IPS-NIHi7 (cell line): ENCODE measurements around the gene MDH1.

Source experiments
- DNase-seq: peaks from one replicate; pipeline ENCODE4 v3.0.0; 2012; ENCODE audit warnings: mixed read lengths; ENCODE audit errors: extremely low spot score

MDH1 gene

DNA sequence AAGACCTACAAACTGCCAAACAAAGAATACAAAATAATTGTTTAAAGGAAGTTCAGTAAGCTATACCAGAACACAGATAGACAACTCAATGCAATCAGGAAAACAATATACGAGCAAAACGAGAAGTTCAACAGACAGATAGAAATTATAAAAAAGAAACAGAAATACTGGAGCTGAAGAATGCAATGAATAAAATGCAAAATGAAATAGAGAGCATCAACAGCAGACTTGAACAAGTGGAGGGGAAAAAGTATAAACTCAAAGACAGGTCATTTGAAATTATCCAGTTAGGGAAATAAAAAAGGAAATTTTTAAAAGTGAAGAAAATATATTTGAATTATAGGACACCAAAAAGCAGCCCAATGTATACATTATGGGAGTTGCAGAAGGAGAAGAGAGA is 43.6 kb downstream of the MDH1 start:
- no peak for DNase-seq

DNA sequence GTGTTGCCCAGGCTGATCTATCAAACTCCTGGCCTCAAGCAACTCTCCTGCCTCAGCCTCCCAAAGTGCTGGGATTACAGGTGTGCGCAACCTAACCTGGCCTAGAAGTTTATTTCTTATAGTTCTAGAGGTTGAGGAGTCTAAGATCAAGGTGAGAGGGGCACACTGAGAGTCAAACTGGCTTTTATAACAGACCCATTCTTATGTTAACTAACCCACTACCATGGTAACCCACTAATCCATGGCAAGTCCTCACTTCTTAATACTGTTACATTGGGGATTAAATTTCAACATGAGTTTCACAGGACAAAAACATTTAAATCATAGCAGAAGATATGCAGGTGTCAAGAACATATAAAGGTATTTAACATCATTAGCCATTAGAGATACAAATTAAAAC is 50.6 kb downstream of the MDH1 start:
- DNase-seq = peak; percentile 32

DNA sequence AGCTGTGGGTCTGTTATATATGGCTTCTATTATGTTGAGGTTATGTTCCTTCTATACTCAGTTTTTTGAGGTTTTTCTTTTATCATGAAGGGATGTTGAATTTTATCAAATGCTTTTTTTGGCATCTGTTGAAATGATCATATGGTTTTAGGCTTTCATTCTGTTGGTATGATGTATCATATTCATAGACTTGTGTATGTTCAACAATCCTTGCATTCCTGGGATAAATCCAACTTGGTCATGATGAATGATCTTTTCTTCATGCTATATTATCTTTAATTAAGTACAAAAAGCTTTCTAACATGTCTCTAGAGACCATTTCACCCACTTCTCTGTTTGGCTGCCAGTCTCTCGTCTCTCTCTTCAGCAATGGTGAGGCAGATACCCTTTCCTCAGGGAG is 54.2 kb downstream of the MDH1 start:
- DNase-seq = no peak

DNA sequence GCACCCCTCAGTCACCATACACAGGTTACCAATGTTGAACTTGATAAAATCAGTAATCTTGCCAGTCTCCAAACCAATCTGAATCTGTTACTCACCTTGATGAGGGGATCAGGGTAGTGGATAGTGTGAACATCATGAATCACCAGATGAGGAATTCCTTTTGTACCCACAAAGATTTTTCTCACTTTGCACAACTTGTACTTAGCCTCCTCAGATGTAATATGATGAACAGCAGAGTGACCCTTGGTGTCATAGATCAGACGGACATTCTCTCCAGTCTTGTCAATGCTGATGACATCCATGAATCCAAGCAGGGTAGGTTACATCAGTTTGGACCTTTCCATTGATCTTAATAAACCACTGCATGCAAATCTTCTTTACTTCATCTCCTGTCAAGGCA is 54.7 kb downstream of the MDH1 start:
- DNase-seq = no peak

DNA sequence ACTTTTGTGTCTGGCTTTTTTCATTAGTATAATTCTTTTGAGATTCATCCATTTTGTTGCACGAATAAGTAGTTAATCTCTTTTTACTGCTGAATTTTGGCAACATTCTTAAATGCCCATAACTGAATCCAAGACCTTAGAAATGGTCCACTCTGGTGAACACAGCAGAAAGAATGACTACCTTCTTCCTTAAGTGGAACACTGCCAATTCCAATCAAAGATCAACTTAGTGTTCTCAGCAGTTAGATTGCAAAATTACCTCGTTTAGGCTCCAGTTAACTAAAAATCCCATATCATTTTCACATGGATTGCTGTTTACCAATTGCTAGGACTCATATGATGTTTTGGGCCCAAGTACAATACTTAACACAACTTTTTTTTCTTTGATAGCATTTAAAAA is 59.9 kb downstream of the MDH1 start:
- no peak for DNase-seq

DNA sequence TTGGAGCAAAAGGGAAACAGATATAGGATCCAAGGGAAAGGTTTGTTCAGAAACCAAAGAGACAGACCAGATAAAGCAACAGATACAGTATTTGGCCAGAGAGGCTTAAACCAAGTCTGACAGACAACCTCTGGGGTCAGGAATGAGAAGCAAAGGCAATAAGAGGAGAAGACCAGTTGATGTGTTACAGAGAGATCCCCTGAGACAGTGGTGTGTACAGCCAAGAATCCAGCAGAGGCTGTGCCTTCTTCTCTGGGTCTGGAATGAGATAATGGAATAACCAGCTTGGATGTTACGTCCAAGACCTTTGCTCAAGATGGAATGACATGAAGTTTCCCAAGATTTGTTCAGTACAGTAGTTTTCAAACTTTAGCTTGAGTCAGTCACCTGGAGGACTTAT is 61.1 kb downstream of the MDH1 start:
- no peak for DNase-seq

DNA sequence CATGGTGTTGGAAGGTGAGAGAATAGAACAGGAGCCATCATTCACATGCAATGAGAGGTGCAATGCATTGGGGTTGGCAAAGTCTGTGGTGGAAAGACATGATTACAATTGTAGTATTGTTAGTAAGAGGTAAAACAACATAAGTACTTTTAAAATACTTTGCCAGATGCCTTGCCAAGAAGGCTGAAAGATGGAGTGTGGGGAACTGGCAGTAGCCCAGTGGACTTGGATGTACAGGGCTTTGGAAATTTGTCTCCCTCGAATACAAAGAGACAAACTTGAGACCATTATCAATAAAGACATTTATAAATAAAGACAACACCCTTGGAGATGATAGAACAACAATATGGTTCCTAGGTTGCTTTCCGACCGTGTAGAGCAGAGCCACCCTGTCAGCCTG is 62.0 kb downstream of the MDH1 start:
- no peak for DNase-seq

DNA sequence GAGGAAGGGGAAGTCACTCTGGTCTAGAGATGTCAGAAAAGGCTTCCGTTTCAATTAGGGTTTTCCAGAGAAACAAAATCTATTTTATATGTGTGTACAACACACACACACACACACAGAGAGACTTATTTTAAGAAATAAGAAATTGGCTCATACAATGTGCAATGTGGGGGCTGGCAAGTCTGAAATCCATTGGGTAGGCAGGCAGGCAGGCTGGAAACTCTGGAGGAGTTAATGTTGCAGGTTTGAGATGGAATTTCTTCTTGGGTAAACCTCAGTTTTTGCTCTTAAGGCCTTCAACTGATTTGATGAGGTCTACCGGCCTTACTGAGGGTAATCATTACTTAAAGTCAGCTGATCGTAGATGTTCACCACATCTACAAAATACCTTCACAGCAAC is 62.6 kb downstream of the MDH1 start:
- DNase-seq = no peak

DNA sequence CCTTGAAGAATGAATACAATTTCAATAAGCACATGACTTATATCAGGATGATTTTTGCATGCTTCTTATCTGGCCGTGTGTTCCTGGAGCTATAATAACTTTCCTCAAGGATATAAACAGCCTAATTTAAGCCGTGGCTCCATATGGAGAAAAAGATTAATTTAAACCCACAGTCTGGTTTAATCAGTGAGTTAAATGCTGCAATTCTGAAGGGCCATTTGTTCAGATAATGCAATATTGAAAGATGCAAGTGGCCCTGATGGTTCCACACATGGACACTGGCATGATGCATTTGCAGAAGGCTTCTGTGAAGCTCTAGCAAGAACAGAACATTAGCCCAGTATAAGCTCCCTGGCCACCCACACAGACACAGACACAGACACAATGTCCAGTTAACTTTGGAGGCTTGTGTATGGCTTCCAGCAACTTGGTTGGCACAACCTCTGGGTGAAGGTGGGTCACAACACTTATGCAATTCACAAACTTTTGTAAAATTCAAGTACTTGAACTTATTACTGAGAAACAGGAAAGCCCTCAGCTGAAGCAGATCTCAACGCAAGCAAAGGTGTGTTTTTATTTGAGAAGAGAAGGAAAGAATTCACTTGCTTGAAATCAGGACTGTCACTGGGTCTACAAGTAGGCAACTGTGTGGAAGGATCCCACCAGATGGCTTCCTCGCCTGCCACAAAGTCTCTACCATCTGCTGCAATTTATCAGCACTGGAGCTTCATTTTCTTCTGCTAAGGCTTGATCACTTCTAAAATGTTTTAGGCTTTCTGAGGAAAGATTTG is 63.3 kb downstream of the MDH1 start:
- no peak for DNase-seq

DNA sequence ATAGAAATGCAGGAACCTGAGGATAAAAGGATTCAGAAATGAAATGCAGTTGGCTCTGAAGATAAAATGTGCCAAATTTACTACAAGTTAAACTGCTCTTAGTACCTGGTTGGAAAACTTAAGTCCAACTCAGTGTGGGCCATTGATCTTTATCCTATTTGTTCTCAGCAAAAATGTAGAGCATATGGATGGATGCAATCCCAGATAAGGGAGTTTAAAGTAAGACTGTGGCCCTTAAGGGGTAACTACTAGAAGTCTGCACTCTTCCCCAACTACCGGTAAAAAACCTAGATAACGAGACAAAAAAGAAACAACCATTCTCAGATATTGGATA is 63.9 kb downstream of the MDH1 start:
- no peak for DNase-seq

DNA sequence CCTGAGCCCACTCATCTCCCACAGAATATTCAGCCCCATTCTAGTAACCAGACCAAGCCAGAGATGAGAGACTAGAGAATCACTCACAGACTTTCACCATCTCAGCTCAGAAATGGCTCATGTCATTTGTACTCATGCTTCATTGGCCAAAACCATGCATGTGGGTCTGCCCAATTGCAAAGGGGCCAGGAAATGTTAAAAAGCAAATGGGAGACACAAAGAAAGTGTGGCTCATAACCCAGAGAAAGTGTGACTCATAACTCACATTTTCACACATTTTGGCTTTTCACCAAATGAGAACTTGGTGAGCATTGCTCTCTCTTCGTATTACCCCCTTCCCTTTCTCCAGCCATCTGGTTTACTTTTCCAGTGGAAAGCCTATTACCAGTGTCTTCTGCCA is 66.2 kb downstream of the MDH1 start:
- DNase-seq = no peak
